H1 (cell line): ENCODE data around the gene PLA2G15.

Experiments
- BRCA1 ChIP-seq: IDR thresholded peaks from 2 replicates; pipeline ENCODE4 v1.6.1; 2012; ENCODE audit warnings: low read depth, low read length, improper control_type of control experiment
- CEBPB ChIP-seq: IDR thresholded peaks from 2 replicates; pipeline ENCODE4 v1.6.1; 2012; ENCODE audit warnings: low read depth, low read length
- EZH2 ChIP-seq: fragments of 200-600 bp; sonication (generic); IDR thresholded peaks from 2 replicates; pipeline ENCODE4 v1.7.1; 2012; ENCODE audit warnings: low read depth, mild to moderate bottlenecking, moderate library complexity, low read length, inconsistent platforms; ENCODE audit not compliant: severe bottlenecking
- GTF2F1 ChIP-seq: IDR thresholded peaks from 2 replicates; pipeline ENCODE4 v1.6.1; 2012; ENCODE audit warnings: low read depth, low read length, improper control_type of control experiment, borderline replicate concordance
- HDAC6 ChIP-seq: IDR thresholded peaks from one replicate; pipeline ENCODE4 v1.7.1; 2012; ENCODE audit warnings: low read depth, mild to moderate bottlenecking, inconsistent platforms, low read length, moderate library complexity
- KDM1A ChIP-seq: fragments of 200-600, 300-600 bp; sonication (generic); IDR thresholded peaks from 2 replicates; pipeline ENCODE4 v1.7.1; 2016; ENCODE audit warnings: mild to moderate bottlenecking, low read length, borderline replicate concordance
- POLR2AphosphoS5 ChIP-seq: IDR thresholded peaks from 2 replicates; pipeline ENCODE4 v1.6.1; 2011; ENCODE audit warnings: low read depth, low read length
- SP1 ChIP-seq: IDR thresholded peaks from 2 replicates; pipeline ENCODE4 v1.6.1; 2011; ENCODE audit warnings: low read depth, low read length
- TCF12 ChIP-seq: IDR thresholded peaks from 2 replicates; pipeline ENCODE4 v1.6.1; 2011; ENCODE audit warnings: low read depth, mild to moderate bottlenecking, low read length
- ZNF274 ChIP-seq: IDR thresholded peaks from 2 replicates; pipeline ENCODE4 v1.7.0; 2012; ENCODE audit warnings: low read length, borderline replicate concordance; ENCODE audit errors: extremely low read depth
- TF ChIP-seq, protein P1 (sequence below), 3 experiments: IDR thresholded peaks; 1 replicate in 2 of 3; 2 replicates in 1 of 3; pipeline versions ENCODE4 v1.5.1 to v1.6.1; 2011; ENCODE audit warnings: low read length in 3 of 3, mild to moderate bottlenecking in 3 of 3, inconsistent platforms in 2 of 3, low read depth in 1 of 3, moderate library complexity in 1 of 3; ENCODE audit not compliant: insufficient read depth in 1 of 3; ENCODE audit errors: control extremely low read depth in 1 of 3
- TF ChIP-seq, protein P2 (sequence below): IDR thresholded peaks from 2 replicates; pipeline ENCODE4 v1.6.1; 2012; ENCODE audit warnings: inconsistent platforms

DNA sequence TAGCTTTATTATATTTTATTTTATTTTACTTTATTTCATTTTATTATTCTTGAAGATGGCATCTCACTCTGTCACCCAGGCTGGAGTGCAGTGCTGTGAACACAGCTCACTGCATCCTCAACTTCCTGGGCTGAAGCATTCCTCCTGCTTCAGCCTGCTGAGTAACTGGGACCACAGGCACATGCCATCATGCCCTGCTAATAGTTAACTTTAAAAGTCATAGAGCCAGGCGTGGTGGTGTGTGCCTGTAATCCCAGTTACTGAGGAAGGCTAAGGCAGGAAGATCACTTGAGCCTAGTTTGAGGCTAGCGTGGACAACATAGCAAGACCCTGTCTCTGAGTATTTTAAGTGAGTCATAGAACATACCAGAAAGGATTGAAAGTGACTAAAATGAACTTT, 47.9 kb upstream of the PLA2G15 start:
- TF ChIP-seq HDAC6 (no peak), POLR2AphosphoS5 (no peak), BRCA1 (no peak), TCF12 (no peak), KDM1A (no peak), CEBPB (no peak), GTF2F1 (no peak), SP1 (no peak), EZH2 (no peak), ZNF274 (no peak)
- TF ChIP-seq, protein P1, sequence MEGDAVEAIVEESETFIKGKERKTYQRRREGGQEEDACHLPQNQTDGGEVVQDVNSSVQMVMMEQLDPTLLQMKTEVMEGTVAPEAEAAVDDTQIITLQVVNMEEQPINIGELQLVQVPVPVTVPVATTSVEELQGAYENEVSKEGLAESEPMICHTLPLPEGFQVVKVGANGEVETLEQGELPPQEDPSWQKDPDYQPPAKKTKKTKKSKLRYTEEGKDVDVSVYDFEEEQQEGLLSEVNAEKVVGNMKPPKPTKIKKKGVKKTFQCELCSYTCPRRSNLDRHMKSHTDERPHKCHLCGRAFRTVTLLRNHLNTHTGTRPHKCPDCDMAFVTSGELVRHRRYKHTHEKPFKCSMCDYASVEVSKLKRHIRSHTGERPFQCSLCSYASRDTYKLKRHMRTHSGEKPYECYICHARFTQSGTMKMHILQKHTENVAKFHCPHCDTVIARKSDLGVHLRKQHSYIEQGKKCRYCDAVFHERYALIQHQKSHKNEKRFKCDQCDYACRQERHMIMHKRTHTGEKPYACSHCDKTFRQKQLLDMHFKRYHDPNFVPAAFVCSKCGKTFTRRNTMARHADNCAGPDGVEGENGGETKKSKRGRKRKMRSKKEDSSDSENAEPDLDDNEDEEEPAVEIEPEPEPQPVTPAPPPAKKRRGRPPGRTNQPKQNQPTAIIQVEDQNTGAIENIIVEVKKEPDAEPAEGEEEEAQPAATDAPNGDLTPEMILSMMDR (IDR thresholded peaks at IDR 0.05; ENCODE audit: control extremely low read depth in 1 of 3, insufficient read depth in 1 of 3, low read depth in 1 of 3, low read length in 3 of 3) = no peak
- TF ChIP-seq, protein P2, sequence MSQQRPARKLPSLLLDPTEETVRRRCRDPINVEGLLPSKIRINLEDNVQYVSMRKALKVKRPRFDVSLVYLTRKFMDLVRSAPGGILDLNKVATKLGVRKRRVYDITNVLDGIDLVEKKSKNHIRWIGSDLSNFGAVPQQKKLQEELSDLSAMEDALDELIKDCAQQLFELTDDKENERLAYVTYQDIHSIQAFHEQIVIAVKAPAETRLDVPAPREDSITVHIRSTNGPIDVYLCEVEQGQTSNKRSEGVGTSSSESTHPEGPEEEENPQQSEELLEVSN = no peak
